T-helper 9 cell (primary cell): Measurements from ENCODE around the gene METTL2B.
"Not testable (repeated sequence)": the region's sequence is repeated elsewhere in the genome, so short reads cannot be mapped to it uniquely, and the experiment has no call there.

Experiments used
- DNase-seq: peaks from one replicate; pipeline ENCODE4 v3.0.0-alpha.2; 2020

METTL2B gene

GRCh38 chr7:128529191-128529590 lies 52.6 kb downstream of the METTL2B start:
- not testable (repeated sequence) for DNase-seq

GRCh38 chr7:128530121-128530854 lies 53.7 kb downstream of the METTL2B start:
- DNase-seq = peak; percentile 32

GRCh38 chr7:128530855-128531104 lies 54.2 kb downstream of the METTL2B start:
- no peak for DNase-seq

- DNase-seq = peak; percentile 63
Measured at GRCh38 chr7:128531105-128531954, 54.8 kb downstream of the METTL2B start.

GRCh38 chr7:128531955-128532478 lies 55.5 kb downstream of the METTL2B start:
- peak; percentile 23 for DNase-seq

- DNase-seq = not testable (repeated sequence)
Measured at GRCh38 chr7:128532956-128533355, 56.4 kb downstream of the METTL2B start.

GRCh38 chr7:128537410-128537809 lies 60.9 kb downstream of the METTL2B start:
- not testable (repeated sequence) for DNase-seq

GRCh38 chr7:128542530-128542929 lies 66.0 kb downstream of the METTL2B start:
- DNase-seq = not testable (repeated sequence)

GRCh38 chr7:128543300-128543699 lies 66.8 kb downstream of the METTL2B start:
- not testable (repeated sequence) for DNase-seq

GRCh38 chr7:128546319-128546851 lies 69.8 kb downstream of the METTL2B start:
- DNase-seq = not testable (repeated sequence)

GRCh38 chr7:128550920-128551319 lies 74.4 kb downstream of the METTL2B start:
- DNase-seq = no peak

GRCh38 chr7:128554394-128554793 lies 77.8 kb downstream of the METTL2B start:
- DNase-seq = not testable (repeated sequence)
